Smooth muscle cell (in vitro differentiated cells): Measurements from ENCODE around the gene TBKBP1. TPM values are rescaled to one million over a fixed set of nuclear protein-coding genes. Genes with fewer than 3 reads are reported as not detected.

Experiments used
- DNase-seq: peaks from one replicate; lab custom pipeline; 2025; ENCODE audit not compliant: unreplicated experiment; lab: John Stamatoyannopoulos, UW
- H2AFZ ChIP-seq: fragments of 200-600 bp; sonication (generic); 2 replicates; pipeline ENCODE4 v1.6.0; 2016; ENCODE audit warnings: antibody characterized with exemption, low read depth, mild to moderate bottlenecking
- H3F3A ChIP-seq: fragments of 200-600 bp; sonication (generic); 2 replicates; pipeline ENCODE4 v1.6.0; 2017; ENCODE audit warnings: antibody characterized with exemption, low read depth
- H3K27ac ChIP-seq: fragments of 200-600 bp; sonication (generic); 2 replicates; pipeline ENCODE4 v1.5.1; 2016; ENCODE audit warnings: low read depth, mild to moderate bottlenecking
- H3K27me3 ChIP-seq: fragments of 200-600 bp; sonication (generic); 2 replicates; pipeline ENCODE4 v1.6.1; 2016; ENCODE audit warnings: low read depth, mild to moderate bottlenecking
- H3K36me3 ChIP-seq: fragments of 200-600 bp; sonication (generic); 2 replicates; pipeline ENCODE4 v1.5.1; 2016; ENCODE audit warnings: low read depth
- H3K4me1 ChIP-seq: fragments of 200-600 bp; sonication (generic); 2 replicates; pipeline ENCODE4 v1.5.1; 2016; ENCODE audit warnings: low read depth
- H3K4me2 ChIP-seq: fragments of 200-600 bp; sonication (generic); 2 replicates; pipeline ENCODE4 v1.6.0; 2016; ENCODE audit warnings: mild to moderate bottlenecking
- H3K4me3 ChIP-seq: fragments of 200-600 bp; sonication (generic); 2 replicates; pipeline ENCODE4 v1.5.1; 2016; ENCODE audit warnings: mild to moderate bottlenecking
- H3K79me2 ChIP-seq: fragments of 200-600 bp; sonication (generic); 2 replicates; pipeline ENCODE4 v1.6.0; 2016; ENCODE audit warnings: low read depth, mild to moderate bottlenecking
- H3K9ac ChIP-seq: fragments of 200-600 bp; sonication (generic); 2 replicates; pipeline ENCODE4 v1.6.0; 2016; ENCODE audit warnings: low read depth
- H3K9me3 ChIP-seq: fragments of 200-600 bp; sonication (generic); replicated peaks from 2 replicates; pipeline ENCODE4 v1.5.1; 2016; ENCODE audit warnings: low read depth
- H4K20me1 ChIP-seq: fragments of 200-600 bp; sonication (generic); 2 replicates; pipeline ENCODE4 v1.6.0; 2016; ENCODE audit warnings: low read depth
- CTCF ChIP-seq: fragments of 200-600 bp; sonication (generic); IDR thresholded peaks from 2 replicates; pipeline ENCODE4 v1.5.1; 2017; ENCODE audit warnings: borderline replicate concordance, mild to moderate bottlenecking, antibody characterized with exemption; ENCODE audit not compliant: insufficient read depth, poor library complexity, severe bottlenecking
- WGBS: methylation state at CpG from one replicate; pipeline ENCODE4 v1.1.7; 2016; ENCODE audit warnings: low lambda C conversion rate; 5-methylcytosine and 5-hydroxymethylcytosine counted together
- polyA plus RNA-seq: library from polyadenylated mRNA; unstranded; fragments of >200 nt; fragmentation: Nextera tagmentation; extraction: Ambion mirVana; gene quantifications from 2 replicates; pipeline ENCODE4 v1.2.1, GENCODE V29; 2016
- total RNA-seq: library from RNA; depleted of rRNA; stranded (reverse); fragments of >200 nt; gene quantifications from 2 replicates; pipeline ENCODE4 v1.2.3, GENCODE V29; 2014

TBKBP1 gene
- total and polyA plus RNA-seq, 2 experiments from 2014 or later, result 5.8 to 7.7 TPM

GRCh38 chr17:47704736-47705135 lies 10.8 kb downstream of the TBKBP1 start:
- H3K9me3 ChIP-seq, result no peaks in the 10 kb centered on the region
- no peak overlapping the region for H3K4me3 ChIP-seq
- H3K4me2 ChIP-seq, result no peak overlapping the region
- peaks cover 10% of the 10 kb centered on the region for H3K4me1 ChIP-seq
- H2AFZ ChIP-seq, result no peak overlapping the region
- no peak for DNase-seq
- WGBS, result 89% methylated on average over 6 of the region's 6 CpGs
- TF ChIP-seq CTCF, result no peak
- H3K79me2 ChIP-seq, result no peaks in the 10 kb centered on the region
- no peaks in the 10 kb centered on the region for H3K36me3 ChIP-seq
- no peaks in the 10 kb centered on the region for H3K27me3 ChIP-seq
- no peaks in the 10 kb centered on the region for H3F3A ChIP-seq
- H3K9ac ChIP-seq, result no peak overlapping the region
- H4K20me1 ChIP-seq, result peaks cover 18% of the 10 kb centered on the region
- no peak overlapping the region for H3K27ac ChIP-seq

- Histone ChIP-seq H3K9ac (no peak overlapping the region), H3K27ac (no peak overlapping the region), H2AFZ (no peak overlapping the region), H3K4me3 (no peak overlapping the region), H3K9me3 (no peaks in the 10 kb centered on the region), H3K79me2 (no peaks in the 10 kb centered on the region), H3K4me2 (no peak overlapping the region), H4K20me1 (peaks cover 18% of the 10 kb centered on the region), H3K36me3 (no peaks in the 10 kb centered on the region), H3K4me1 (peaks cover 10% of the 10 kb centered on the region), H3F3A (no peaks in the 10 kb centered on the region), H3K27me3 (no peaks in the 10 kb centered on the region)
- 90% methylated on average over 12 of the region's 12 CpGs for WGBS
- TF ChIP-seq CTCF, result no peak
- DNase-seq, result no peak
These were observed 11.9 kb downstream of the TBKBP1 start for GRCh38 chr17:47705536-47706530.

GRCh38 chr17:47707056-47707804 lies 13.3 kb downstream of the TBKBP1 start:
- no peak overlapping the region for H3K4me3 ChIP-seq
- H3K36me3 ChIP-seq, result no peaks in the 10 kb centered on the region
- no peak overlapping the region for H3K4me2 ChIP-seq
- H3K9ac ChIP-seq, result no peak overlapping the region
- no peak overlapping the region for H2AFZ ChIP-seq
- no peak overlapping the region for H3K27ac ChIP-seq
- DNase-seq, result no peak
- H4K20me1 ChIP-seq, result peaks cover 18% of the 10 kb centered on the region
- H3K27me3 ChIP-seq, result no peaks in the 10 kb centered on the region
- H3K4me1 ChIP-seq, result no peaks in the 10 kb centered on the region
- no peaks in the 10 kb centered on the region for H3K79me2 ChIP-seq
- TF ChIP-seq CTCF, result no peak
- H3K9me3 ChIP-seq, result no peaks in the 10 kb centered on the region
- H3F3A ChIP-seq, result no peaks in the 10 kb centered on the region
- WGBS, result 90% methylated on average over 4 of the region's 4 CpGs
